ENCODE results near the gene DAPK1.
A peak's percentile ranks its signal among the peaks of the same experiment; 100 is the strongest.

DAPK1 gene

GRCh38 chr9:87519461-87519860 lies 21.8 kb downstream of the DAPK1 start:
- DNase-seq, result no peak

DNA sequence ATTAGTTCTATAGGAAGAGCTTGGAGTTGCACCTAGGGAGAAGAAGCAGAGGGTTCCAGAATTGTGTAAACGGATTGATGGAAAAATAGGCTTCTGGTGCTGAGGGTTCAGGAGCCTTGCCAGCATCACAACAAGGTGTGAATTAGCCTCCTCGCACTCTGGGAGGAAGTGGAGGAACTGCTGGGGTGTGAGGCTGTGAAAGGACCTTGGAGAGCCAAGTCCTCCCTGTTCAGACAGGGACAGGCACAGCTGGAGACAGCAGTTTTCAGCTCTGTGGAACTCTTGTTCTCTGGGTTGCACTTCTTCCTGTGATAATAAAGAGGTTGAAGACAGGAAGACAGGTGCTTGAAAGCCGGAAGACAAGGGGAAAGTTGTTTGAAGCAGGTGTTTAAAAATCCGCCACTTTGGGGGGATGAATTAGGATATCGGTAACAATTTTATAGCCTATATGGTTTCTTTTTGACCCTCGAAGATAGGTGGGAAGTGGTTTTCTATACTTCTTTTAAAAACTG lies 22.6 kb downstream of the DAPK1 start:
- DNase-seq, result no peak

- no peak for DNase-seq
Observed at GRCh38 chr9:87521834-87522233, 24.2 kb downstream of the DAPK1 start.

- DNase-seq, result no peak
Observed at GRCh38 chr9:87524061-87524460, 26.4 kb downstream of the DAPK1 start.

GRCh38 chr9:87525546-87526303 lies 28.1 kb downstream of the DAPK1 start:
- DNase-seq, result no peak

GRCh38 chr9:87527211-87527916 lies 29.7 kb downstream of the DAPK1 start:
- peak; percentile 39 for DNase-seq

- no peak for DNase-seq
Observed at GRCh38 chr9:87528969-87529368, 31.3 kb downstream of the DAPK1 start.

- no peak for DNase-seq
Observed at GRCh38 chr9:87529671-87530070, 32.0 kb downstream of the DAPK1 start.

DNA sequence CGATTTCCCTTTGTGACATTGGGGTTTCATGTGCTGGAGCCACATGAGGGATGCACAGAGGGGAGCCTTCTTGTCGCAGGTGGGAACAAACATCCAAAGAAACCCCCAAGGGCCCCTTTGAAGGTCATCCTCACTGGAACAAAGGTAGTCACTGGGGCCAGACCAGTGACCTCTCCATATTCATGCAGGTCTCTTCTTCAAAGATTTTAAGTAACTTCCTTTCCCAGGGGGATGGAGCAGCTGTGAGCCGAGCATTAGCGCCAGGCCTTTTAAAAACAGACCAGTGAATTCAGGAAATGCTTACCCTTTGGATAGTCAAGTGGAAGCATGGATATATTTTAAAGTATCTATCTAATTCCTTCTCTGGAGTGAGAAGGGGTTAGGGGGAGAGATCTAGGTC lies 33.0 kb downstream of the DAPK1 start:
- no peak for DNase-seq

DNA sequence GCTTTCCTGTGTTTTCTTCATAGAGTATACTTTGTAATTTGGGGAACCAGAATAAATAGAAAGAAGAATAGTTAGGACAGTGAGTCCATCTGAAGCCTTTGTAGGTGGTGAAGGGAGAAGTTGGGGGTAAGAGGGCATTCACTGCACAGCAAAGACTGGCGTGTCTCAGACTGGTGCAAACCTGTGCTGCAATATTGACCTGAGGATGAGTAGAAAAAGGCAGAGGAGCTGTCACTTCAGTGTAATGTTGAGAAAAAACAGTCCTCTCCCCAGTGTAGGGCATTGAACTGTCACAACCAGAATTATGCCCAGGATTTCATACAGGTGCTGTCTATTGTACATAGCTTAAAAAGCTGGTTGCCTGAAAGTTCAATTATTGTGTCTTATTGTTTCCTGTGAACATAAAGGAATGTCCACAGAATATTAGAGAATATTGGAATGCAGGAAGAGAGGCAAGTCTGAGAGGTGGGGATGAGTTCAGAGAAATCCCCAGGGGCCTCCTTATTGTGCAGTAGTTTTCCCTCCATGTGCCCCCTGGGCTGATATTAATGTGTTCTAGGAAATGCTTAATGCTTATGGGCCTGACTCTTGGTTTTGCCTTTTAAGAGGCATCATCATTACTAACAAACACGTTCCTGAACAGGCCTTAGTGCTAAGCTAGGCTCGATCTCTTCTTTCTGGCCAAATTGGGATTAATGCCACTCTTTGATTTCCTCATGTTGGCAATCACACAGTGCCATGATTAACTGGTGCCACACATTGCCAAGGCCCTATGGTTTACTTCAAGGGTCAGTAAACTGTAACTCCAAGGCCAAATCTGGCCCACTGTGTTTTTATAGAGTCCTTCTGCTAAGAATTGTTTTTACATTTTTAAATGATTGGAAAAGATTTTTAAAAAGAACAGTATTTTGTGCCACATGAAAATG lies 34.0 kb downstream of the DAPK1 start:
- no peak for DNase-seq

GRCh38 chr9:87533271-87533670 lies 35.6 kb downstream of the DAPK1 start:
- no peak for DNase-seq

DNA sequence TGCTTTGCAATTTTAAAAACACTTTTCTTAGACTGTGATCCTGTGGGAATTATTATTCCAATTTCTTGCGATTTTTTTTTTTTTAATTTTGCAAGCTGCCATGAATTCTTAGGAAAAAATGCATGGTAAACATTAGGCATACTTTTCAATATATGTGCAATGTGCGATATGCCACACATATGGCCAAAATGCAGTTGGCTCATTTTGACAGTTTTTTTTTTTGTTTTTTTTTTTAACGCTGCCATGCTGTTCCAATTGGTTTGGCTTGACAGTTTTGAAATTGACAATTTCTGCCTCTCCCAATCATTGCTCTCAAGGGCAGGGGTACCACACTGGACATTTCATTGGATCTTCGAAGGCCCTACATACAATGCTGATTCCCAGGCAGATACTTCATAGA lies 36.4 kb downstream of the DAPK1 start:
- DNase-seq, result no peak

- DNase-seq, result no peak
Observed at GRCh38 chr9:87534957-87535356, 37.3 kb downstream of the DAPK1 start.

DNA sequence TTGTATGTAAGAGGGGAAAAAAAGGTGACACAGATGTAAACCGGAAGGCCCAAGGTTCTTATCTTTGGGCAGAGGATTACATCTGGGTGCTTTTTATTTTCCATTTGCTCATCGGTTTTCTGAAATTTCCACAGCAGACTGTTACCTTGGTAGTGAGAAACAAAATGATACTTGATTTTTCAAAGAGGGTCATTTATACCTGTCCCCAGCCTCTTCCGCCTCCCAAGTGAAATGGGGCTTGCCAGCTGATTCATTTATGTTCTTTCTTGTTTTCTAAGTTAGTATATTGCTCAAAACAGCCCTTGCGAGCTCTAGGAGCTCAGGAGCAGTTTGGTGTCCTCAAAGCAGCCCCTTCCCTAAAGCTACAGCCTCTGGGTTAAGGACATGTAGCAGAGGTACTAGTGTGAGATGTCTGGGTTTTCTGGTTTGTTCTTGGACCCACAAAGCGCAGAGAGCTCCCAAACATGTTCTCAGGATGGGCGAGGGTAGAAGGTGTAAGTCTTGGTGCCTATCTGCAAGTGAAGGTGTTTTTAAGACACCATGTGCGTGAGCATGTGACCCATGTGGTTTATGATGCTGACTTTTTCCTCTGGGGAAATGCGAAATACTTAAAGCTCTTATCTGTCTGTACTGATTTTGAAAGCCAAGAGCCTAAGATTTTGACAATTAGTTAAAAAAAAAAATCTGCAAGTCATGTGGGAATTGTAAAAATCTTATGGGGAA lies 38.3 kb downstream of the DAPK1 start:
- no peak for DNase-seq

DNA sequence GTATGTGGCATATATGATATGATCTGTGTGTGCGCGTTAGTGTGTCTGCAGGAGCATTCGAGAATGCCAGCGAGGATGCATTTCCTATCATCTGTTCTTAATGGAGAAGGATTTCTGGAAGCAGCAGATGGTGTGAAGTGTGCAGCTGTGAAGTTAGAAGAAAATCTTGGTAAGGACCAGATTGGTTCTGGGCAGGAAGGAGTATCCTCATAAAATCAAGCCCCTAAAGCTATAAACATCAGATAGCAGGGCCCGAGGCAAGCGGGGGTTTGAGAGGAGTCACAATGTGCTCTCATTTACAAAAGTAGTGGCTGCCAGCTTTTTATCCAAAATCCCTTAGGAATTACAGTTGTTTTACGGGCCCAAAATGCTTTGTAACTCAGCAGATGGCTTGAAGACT lies 40.0 kb downstream of the DAPK1 start:
- DNase-seq, result no peak

- no peak for DNase-seq
Observed at GRCh38 chr9:87540444-87541105, 42.9 kb downstream of the DAPK1 start.

- no peak for DNase-seq
Observed at GRCh38 chr9:87541663-87542062, 44.0 kb downstream of the DAPK1 start.

DNA sequence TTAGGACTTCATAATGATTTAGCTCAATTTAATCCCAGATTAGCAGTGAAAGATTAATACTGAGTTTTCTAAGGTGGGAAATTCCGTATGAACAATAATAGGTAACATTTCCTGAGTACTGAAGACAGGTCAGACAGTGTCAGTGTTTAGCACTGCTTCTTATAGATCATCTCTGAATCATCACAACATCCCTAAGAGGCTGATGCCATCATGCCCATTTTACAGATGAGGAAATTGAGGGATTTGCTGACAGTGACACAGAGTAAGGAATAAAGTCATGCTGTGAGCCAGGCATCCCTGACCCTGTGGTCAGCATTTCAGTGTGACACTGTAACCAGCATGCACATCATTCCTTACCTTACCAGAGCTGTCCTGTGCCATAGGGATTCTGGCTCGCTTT lies 44.5 kb downstream of the DAPK1 start:
- no peak for DNase-seq

GRCh38 chr9:87543251-87543650 lies 45.6 kb downstream of the DAPK1 start:
- DNase-seq, result no peak

DNA sequence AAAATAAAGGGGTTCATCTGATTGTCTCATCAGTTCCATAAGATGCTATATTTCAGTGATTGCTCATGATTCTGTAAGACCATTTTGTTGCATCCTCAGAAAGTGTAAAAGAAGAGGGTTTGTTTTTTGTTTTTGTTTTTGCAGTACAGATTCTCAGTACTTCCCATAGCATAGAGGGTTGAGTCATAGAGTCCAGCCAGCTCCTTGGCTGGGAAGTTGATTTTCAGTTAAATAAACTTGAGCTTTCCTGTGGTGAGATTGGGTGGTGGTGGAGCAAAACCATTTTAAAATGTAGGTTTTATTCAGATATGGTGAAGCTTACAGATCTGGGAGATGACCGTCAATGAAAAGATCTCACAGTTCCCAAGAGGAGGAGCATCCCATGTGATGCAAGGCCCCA lies 48.2 kb downstream of the DAPK1 start:
- no peak for DNase-seq

- DNase-seq, result no peak
Observed at GRCh38 chr9:87546704-87547103, 49.0 kb downstream of the DAPK1 start.

GRCh38 chr9:87547671-87548081 lies 50.0 kb downstream of the DAPK1 start:
- DNase-seq, result no peak

Measured in NCI-H2029 (cell line).